B cell (primary cell): ENCODE results near the gene KLHL2. TPM values are rescaled to one million over a fixed set of nuclear protein-coding genes. Genes with fewer than 3 reads are reported as not detected.

ENCODE experiments used
- ATAC-seq: fragments of 200-7000 bp; cut with Tn5 transposase; one replicate; pipeline ENCODE4 v1.10.0; 2021; ENCODE audit warnings: low read depth, mild to moderate bottlenecking, moderate number of reproducible peaks, moderate library complexity
- CTCF ChIA-PET: fragments of 350-600 bp; sonication (Branson Sonifier 250); formaldehyde crosslinking; loops from one replicate; lab custom pipeline; 2021; ENCODE audit warnings: antibody characterized with exemption, inconsistent platforms; lab: Charles Lee
- POLR2A ChIA-PET: fragments of 350-600 bp; sonication (Branson Sonifier 250); formaldehyde crosslinking; loops from one replicate; lab custom pipeline; 2021; ENCODE audit warnings: antibody characterized with exemption; lab: Charles Lee
- DNase-seq: peaks from one replicate; pipeline ENCODE4 v3.0.0; 2013
- H2AFZ ChIP-seq: 2 replicates; pipeline ENCODE4 v1.6.1; 2012; ENCODE audit warnings: mild to moderate bottlenecking, low read depth, low read length; ENCODE audit not compliant: insufficient read depth, poor library complexity, severe bottlenecking
- H3K27ac ChIP-seq, 2 donors: 1 replicate in 1 of 2; 2 replicates in 1 of 2; pipeline ENCODE4 v1.5.1; 2012 to 2013; ENCODE audit warnings: low read length in 2 of 2, mild to moderate bottlenecking in 2 of 2, moderate library complexity in 1 of 2
- H3K27me3 ChIP-seq, 4 experiments: fragments of 200-600 bp in 1 of 4; sonication (generic) in 1 of 4; replicated peaks in 1 of 4; 1 replicate in 2 of 4; 2 replicates in 2 of 4; pipeline versions ENCODE4 v1.6.1 to v1.7.0; 2013 to 2016; ENCODE audit warnings: low read length in 3 of 4, mild to moderate bottlenecking in 2 of 4, mixed read lengths in 1 of 4, moderate library complexity in 1 of 4; ENCODE audit not compliant: insufficient read depth in 4 of 4, control insufficient read depth in 3 of 4; ENCODE audit errors: control extremely low read depth in 1 of 4
- H3K36me3 ChIP-seq, 2 experiments: replicated peaks in 1 of 2; 1 replicate in 1 of 2; 2 replicates in 1 of 2; pipeline versions ENCODE4 v1.6.1 to v1.7.1; 2013; ENCODE audit warnings: low read length in 1 of 2; ENCODE audit not compliant: insufficient read depth in 2 of 2, control insufficient read depth in 1 of 2; ENCODE audit errors: control extremely low read depth in 1 of 2, extremely low read depth in 1 of 2
- H3K4me1 ChIP-seq, 2 donors: fragments of 200-600 bp in 1 of 2; sonication (generic) in 1 of 2; 1 replicate in 1 of 2; 2 replicates in 1 of 2; pipeline versions ENCODE4 v1.5.1 to v1.6.1; 2013 to 2017; ENCODE audit warnings: low read length in 2 of 2; ENCODE audit not compliant: control insufficient read depth in 2 of 2, insufficient read depth in 2 of 2
- H3K4me2 ChIP-seq: replicated peaks from 2 replicates; pipeline ENCODE3; 2012; ENCODE audit warnings: mild to moderate bottlenecking, low read depth, low read length; ENCODE audit not compliant: poor library complexity, severe bottlenecking
- H3K4me3 ChIP-seq, 5 experiments: fragments of 200-600 bp in 1 of 5; sonication (generic) in 1 of 5; 1 replicate in 3 of 5; 2 replicates in 2 of 5; pipeline versions ENCODE4 v1.5.1 to v1.7.0; 2011 to 2016; ENCODE audit warnings: low read length in 4 of 5, mild to moderate bottlenecking in 4 of 5, low read depth in 2 of 5, control low read depth in 1 of 5, moderate library complexity in 1 of 5; ENCODE audit not compliant: insufficient read depth in 1 of 5; ENCODE audit errors: control extremely low read depth in 1 of 5, extremely low read depth in 1 of 5
- H3K79me2 ChIP-seq: fragments of 200-600 bp; sonication (generic); one replicate; pipeline ENCODE4 v1.6.0; 2016; ENCODE audit warnings: low read length; ENCODE audit not compliant: control insufficient read depth, insufficient read depth
- H3K9ac ChIP-seq: fragments of 200-600 bp; sonication (generic); 2 replicates; pipeline ENCODE4 v1.6.1; 2017; ENCODE audit warnings: mild to moderate bottlenecking, low read length, moderate library complexity
- H3K9me3 ChIP-seq, 3 donors: one replicate each; pipeline versions ENCODE4 v1.6.1 to v1.7.1; 2013; ENCODE audit warnings: low read length in 2 of 3; ENCODE audit not compliant: control insufficient read depth in 2 of 3, insufficient read depth in 1 of 3; ENCODE audit errors: control extremely low read depth in 1 of 3
- H4K20me1 ChIP-seq: 2 replicates; pipeline ENCODE4 v1.6.0; 2012; ENCODE audit warnings: mild to moderate bottlenecking, low read length; ENCODE audit not compliant: insufficient read depth, control insufficient read depth, poor library complexity, severe bottlenecking
- H3K27ac Mint-ChIP-seq: one replicate; pipeline ENCODE4 v1.8.0; 2021; ENCODE audit warnings: mixed read lengths
- H3K27me3 Mint-ChIP-seq: one replicate; pipeline ENCODE4 v1.8.0; 2021; ENCODE audit warnings: mixed read lengths
- H3K4me1 Mint-ChIP-seq: one replicate; pipeline ENCODE4 v1.8.0; 2021; ENCODE audit warnings: mixed read lengths
- H3K4me3 Mint-ChIP-seq: one replicate; pipeline ENCODE4 v1.8.0; 2021; ENCODE audit warnings: mixed read lengths
- H3K9me3 Mint-ChIP-seq: one replicate; pipeline ENCODE4 v1.8.0; 2022; ENCODE audit warnings: mixed read lengths; ENCODE audit not compliant: insufficient read depth
- CTCF ChIP-seq: fragments of 200-600 bp; IDR thresholded peaks from one replicate; pipeline ENCODE4 v1.8.0; 2022; ENCODE audit warnings: antibody characterized with exemption, mild to moderate bottlenecking
- EZH2 ChIP-seq: IDR thresholded peaks from 2 replicates; pipeline ENCODE4 v1.6.1; 2012; ENCODE audit warnings: borderline replicate concordance, low read depth, mild to moderate bottlenecking, moderate library complexity, low read length; ENCODE audit not compliant: insufficient read depth, poor library complexity, severe bottlenecking
- WGBS: methylation state at CpG from one replicate; pipeline ENCODE4 v1.1.5; 2013; ENCODE audit warnings: missing lambda C conversion rate; ENCODE audit not compliant: insufficient coverage; 5-methylcytosine and 5-hydroxymethylcytosine counted together
- intact Hi-C: fragments of 100-400 bp; cut with micrococcal nuclease; formaldehyde crosslinking; loops from one replicate; pipeline ENCODE4 v1.10.0; 2022
- polyA plus RNA-seq: library from polyadenylated mRNA; depleted of rRNA; stranded (reverse); fragments of >200 nt; gene quantifications from 2 replicates; pipeline ENCODE4 v1.2.3, GENCODE V29; 2012
- total RNA-seq, 2 donors: library from RNA; stranded (reverse); fragments of 120-200 nt in 1 of 2; gene quantifications; 1 replicate in 1 of 2; 2 replicates in 1 of 2; pipeline versions ENCODE4 v1.2.3 to v1.2.4, GENCODE V29; 2013 to 2022

KLHL2 gene
- total and polyA plus RNA-seq, 2 donors (not counting 1 experiment from before 2014, with no cell fraction given) = 7.8 to 77.5 TPM

DNA sequence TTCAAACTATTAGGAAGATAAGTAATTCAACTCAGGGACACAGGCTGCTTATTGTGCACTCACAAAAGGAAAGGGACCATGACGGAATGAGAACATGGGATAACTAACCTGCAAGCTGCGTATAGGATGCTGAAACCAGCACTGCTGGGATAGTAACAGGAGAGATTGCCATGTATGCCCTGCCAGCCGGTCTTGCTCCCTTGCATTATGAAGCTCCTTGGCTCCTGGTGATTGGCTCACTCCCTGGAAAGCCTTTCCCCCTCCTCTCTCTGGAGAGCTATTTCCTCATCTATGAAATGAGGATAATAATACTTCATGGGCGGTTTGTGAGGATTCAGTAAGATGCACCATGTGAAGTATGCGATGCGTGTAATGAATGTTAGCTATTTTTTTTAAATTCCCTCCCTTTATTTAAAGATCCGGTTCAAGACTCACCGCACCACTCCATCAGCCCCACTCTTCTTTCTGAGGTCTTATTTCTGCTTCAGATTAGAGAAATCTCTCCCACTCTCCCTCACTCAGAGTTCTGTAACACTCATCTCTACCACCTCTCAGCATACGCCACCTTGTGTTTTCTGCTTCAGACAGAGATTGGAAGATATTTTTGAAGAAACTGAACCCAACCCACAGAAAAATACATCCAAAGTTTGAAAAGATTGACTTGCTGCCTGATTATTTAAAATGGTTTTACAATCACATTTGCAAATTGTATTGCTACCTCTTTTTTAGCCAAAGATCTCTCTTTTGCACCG lies 138.5 kb downstream of the KLHL2 start:
- ChIA-PET CTCF (interaction anchor here (0.7 to 6.2 kb wide), 5 partner anchors 12 to 214 kb away, joined by 3 to 96 read pairs (median 4); no protein-coding TSS in a partner anchor), POLR2A (no interaction called here)
- Histone ChIP-seq H3K36me3 (peaks cover 5 to 8% of the 10 kb centered on the region in 2 experiments), H3K4me1 (no peaks in the 10 kb centered on the region), H2AFZ (no peak overlapping the region), H3K4me3 (no peak overlapping the region), H3K9ac (no peak overlapping the region), H4K20me1 (no peaks in the 10 kb centered on the region), H3K4me2 (no peak overlapping the region), H3K27ac (no peak overlapping the region), H3K9me3 (no peaks in the 10 kb centered on the region), H3K27me3 (no peaks in the 10 kb centered on the region), H3K79me2 (no peaks in the 10 kb centered on the region)
- H3K27me3 Mint-ChIP-seq = peaks cover 8% of the 10 kb centered on the region
- H3K27ac Mint-ChIP-seq = no peak overlapping the region
- 90% methylated on average over 4 of the region's 10 CpGs for WGBS
- H3K4me3 Mint-ChIP-seq = no peak overlapping the region
- ATAC-seq (no peak), DNase-seq (no peak)
- H3K9me3 Mint-ChIP-seq = no peaks in the 10 kb centered on the region
- H3K4me1 Mint-ChIP-seq = peaks cover 2% of the 10 kb centered on the region
- TF ChIP-seq CTCF (no peak), EZH2 (no peak)
- intact Hi-C loops = no loop called here
